ENCODE measurements around the gene SPP1. TPM values are rescaled to one million over a fixed set of nuclear protein-coding genes. Genes with fewer than 3 reads are reported as not detected.

Gene SPP1
- total RNA-seq, 1 donor from 2014 or later, result 375 TPM

- H3K27me3 Mint-ChIP-seq, result no peaks in the 10 kb centered on the region
- DNase-seq (ENCODE audit: extremely low spot score, unreplicated experiment), result no peak
- peaks cover 12% of the 10 kb centered on the region for H3K9me3 Mint-ChIP-seq
- H3K4me1 Mint-ChIP-seq (ENCODE audit: unreplicated experiment), result peaks cover 18% of the 10 kb centered on the region
- TF ChIP-seq CTCF (conservative IDR thresholded peaks at IDR 0.05), result no peak
- peaks cover 40% of the 10 kb centered on the region for H3K36me3 Mint-ChIP-seq
- no peak overlapping the region for H3K4me3 Mint-ChIP-seq
- H3K27ac Mint-ChIP-seq, result no peak overlapping the region
Observed at GRCh38 chr4:88029556-88029955, 54.0 kb downstream of the SPP1 start.

- no peak overlapping the region for H3K27ac Mint-ChIP-seq
- TF ChIP-seq CTCF (conservative IDR thresholded peaks at IDR 0.05), result no peak
- no peaks in the 10 kb centered on the region for H3K27me3 Mint-ChIP-seq
- peaks cover 18% of the 10 kb centered on the region for H3K4me1 Mint-ChIP-seq (ENCODE audit: unreplicated experiment)
- peaks cover 46% of the 10 kb centered on the region for H3K36me3 Mint-ChIP-seq
- no peak for DNase-seq (ENCODE audit: extremely low spot score, unreplicated experiment)
- H3K9me3 Mint-ChIP-seq, result peaks cover 10% of the 10 kb centered on the region
- no peak overlapping the region for H3K4me3 Mint-ChIP-seq
Observed at GRCh38 chr4:88030565-88031310, 55.2 kb downstream of the SPP1 start.

Other genes starting within 250 kb of the SPP1 start
- not detected in 2 replicates for gene IBSP, start 176.2 kb upstream of the SPP1 start, total RNA-seq (ENCODE audit: low replicate concordance)
- not detected in 2 replicates for gene MEPE, start 142.7 kb upstream of the SPP1 start, total RNA-seq (ENCODE audit: low replicate concordance)
- gene PKD2, start 31.9 kb downstream of the SPP1 start, total RNA-seq (ENCODE audit: low replicate concordance), result 47.5 and 54.5 TPM in 2 replicates
- gene ABCG2, start 182.9 kb downstream of the SPP1 start, total RNA-seq (ENCODE audit: low replicate concordance), result 21.5 and 77.7 TPM in 2 replicates

Measured in type B pancreatic cell (in vitro differentiated cells).